ENCODE data around the gene HPSE2.

HPSE2 gene

DNA sequence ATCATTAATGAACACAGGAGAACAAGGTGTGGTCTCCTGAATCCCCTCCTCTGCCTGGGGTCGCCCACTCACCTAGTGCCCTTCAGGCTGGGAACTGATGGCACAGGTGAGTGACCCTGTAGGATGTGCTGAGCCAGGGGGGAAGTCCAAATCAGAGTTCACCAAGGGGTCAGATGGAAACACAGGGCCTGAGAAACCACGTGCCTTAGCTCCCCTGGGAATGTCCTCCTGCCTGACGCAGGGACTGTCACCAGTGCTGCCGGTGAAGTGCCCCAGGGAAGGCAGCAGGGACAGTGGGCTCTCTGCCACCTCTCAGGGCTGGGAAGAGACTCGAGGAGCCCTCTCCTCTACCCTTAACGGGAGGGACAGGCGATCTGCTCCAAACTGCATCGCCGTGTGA is 814.9 kb downstream of the HPSE2 start:
- FAIRE-seq (no peak), DNase-seq (ENCODE audit: insufficient read length, low spot score) (no peak)

DNA sequence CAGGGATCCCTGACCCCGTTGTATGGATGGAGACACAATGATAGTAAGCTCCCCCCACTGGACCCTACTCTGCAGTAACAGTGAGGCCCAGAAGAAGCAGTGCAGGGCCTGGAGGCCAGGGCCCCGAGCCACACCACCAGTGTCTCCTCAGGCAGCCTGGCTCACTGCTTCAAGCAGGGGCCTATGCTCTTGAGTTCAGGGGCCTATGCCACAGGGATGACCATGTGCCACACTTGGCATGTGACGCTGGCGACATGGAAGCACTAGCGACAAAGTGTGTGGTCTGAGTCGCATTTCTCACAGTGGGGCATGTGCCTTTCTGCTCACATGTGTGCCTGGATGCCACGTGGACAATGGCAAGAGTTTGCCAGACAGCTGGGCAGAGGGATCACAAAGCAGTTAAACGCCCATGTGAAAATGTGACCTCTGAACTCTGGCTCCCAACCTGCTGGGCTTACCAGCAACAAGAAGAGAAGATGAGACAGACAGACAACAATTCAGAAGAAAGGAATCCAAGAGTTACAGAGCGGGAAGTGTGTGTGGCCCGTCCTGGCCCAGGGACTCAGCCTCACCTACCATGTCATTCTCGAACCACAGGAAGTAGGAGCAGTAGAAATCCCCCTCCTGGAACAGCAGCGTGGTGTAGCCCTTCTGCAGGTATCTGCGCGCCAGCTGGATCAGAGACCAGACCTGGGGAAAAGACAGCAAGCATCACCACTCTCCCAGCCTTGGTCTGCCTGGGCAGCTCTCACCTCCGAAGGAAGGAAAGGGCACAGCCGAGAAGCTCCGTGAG is 816.0 kb downstream of the HPSE2 start:
- no peak for DNase-seq (ENCODE audit: insufficient read length, low spot score)
- FAIRE-seq, result no peak

DNA sequence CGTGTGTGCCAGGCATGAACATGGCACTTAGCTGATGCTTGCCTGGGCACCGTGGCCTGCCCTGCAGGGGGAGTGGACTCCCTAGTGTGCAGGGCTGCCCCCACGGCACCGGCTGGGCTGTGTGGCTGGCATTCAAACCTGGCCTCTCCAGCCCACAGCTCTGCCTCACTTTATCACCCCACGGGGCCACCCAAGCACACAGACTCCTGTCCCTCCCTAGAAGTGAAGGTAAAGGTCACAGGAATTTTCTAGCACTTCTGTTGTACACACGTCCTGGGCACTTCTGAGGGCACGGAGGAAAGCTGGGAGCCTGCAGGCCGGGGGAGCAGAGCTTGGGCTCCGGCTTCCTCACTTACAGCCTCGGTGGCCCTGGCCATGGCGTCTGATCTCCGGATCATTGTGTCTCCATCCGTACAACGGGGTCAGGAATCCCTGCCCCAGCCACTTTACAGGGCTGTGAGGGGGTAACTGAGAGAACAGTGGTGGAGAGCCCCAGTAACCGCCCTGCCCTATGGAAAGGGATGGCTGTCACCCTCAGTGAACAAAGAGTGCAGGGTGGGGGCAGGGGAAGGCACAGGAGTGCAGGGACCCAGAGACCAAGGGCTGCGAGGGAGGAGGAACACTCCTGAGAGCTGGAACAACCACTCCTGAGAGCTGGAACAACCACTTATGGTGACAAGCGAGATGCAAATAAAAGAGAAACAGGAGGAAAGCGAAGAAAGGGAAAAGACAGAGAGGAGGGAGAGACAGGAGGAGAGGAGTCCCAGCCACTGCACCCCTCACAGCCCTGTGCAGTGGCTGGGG is 816.8 kb downstream of the HPSE2 start:
- FAIRE-seq (no peak), DNase-seq (ENCODE audit: insufficient read length, low spot score) (no peak)

DNA sequence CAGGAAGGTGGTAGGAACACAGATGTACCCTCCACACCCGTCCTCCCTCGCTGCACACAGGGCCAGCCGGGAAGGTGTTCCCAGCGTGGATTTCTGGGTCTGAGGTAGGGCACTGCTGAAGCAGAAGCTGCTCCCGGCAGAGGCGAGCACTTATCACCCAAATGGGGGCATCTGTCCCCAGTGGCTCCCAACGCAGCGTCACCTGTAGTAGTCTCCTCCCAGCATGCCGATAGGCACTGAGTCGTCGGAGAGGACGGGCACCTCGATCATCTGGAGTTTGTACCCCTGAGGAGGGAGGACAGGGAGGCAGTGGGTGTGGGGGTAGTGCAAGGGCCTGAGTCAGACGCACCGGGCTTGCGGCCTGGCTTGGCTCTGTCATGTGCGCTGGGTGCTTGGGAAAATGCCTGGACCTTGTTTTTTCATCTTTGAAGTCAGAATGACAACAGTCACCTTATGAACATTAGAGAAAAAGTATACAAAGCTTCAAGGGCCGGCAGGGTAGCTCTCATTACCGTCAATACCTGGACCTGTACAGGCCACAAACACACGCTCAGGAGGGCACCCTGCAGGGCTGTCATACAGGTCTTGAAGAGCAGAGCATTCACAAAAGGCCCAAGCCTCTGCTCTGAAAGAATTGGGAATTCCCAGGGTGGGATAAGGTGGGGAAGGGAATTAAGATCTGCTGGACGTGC is 817.5 kb downstream of the HPSE2 start:
- no peak for DNase-seq (ENCODE audit: insufficient read length, low spot score)
- FAIRE-seq, result no peak

DNA sequence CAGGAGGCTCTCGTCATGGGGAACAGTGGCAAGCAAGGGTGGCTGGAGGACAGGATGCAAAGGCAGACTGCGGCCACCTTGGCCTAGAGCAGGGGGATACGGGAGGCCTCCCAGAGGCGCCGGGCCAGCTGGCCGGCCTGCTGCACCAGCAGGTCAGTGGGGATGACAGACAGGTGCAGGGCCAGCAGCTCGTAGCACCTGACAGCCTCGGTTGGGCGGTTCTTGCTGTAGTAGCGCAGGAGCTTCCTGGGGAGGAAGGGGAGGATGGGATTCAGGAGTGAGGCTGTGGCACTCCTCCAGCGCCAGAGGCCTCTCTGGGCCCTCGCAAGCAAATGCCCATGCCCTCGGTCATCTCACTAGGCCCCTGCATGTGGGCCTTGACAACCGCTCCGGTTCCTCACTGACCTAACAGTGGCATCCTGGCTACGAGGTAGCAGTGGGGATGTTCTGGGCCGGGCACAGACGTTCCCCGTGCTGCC is 818.1 kb downstream of the HPSE2 start:
- FAIRE-seq (no peak), DNase-seq (ENCODE audit: insufficient read length, low spot score) (no peak)

DNA sequence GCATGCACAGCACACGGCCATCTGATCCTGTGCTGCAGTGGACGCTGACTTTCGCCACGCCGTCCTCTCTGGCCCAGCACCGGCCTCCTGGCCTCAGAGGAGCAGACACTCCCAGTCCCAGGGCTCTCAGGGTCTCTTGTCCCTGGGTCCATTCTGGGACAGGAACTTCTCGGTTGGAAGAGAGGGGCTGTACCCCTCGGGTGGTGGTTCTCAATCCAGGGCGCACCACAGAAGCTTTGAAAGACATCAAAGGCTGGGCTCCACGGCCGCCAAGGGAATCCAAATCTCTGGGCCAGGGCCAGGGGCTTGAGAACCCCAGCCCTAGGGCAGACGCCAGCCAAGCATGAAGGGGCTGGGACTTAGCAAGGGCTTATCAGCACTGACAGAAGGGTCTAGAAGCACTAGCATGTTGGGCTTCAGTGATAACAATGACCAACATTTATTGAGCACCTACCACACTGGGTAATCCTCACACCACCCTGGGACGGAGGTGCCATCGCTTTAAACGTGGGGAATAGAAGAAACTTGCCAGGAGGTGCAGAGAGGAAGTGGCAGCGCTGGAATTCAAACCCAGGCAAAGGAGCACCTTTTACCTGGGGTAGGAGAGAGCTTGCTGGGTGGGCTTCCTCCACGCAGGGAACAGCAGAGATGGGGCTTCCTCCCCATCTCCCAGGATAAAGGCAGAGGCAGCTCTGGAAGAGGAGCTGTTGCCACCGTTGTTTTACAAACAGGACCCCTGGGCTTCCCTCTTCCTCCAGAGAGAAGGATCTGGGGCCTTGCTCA is 818.9 kb downstream of the HPSE2 start:
- FAIRE-seq, result no peak

DNA sequence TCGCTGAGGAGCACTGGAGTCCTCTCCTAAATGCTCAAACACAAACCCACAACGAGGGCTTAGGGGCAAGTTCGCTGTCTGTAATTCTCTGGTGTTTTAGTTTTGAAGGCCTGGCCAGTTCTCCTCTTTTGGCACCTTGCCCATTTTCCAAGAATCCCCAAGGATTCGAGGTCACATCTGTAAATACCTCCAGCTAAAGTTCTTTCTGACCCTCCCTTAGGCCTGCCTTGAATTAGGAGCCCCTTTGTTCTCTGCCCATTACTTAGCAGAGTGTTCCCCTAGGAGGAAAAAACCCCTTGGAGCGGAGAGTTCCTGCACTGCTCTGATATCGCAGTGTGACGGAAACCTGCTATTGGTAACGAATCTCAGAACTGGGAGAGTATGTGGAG is 819.9 kb downstream of the HPSE2 start:
- FAIRE-seq (no peak), DNase-seq (ENCODE audit: insufficient read length, low spot score) (no peak)

More for the DNA sequence above, 818.9 kb downstream of the HPSE2 start:
- DNase-seq (ENCODE audit: insufficient read length, low spot score), result no peak

DNA sequence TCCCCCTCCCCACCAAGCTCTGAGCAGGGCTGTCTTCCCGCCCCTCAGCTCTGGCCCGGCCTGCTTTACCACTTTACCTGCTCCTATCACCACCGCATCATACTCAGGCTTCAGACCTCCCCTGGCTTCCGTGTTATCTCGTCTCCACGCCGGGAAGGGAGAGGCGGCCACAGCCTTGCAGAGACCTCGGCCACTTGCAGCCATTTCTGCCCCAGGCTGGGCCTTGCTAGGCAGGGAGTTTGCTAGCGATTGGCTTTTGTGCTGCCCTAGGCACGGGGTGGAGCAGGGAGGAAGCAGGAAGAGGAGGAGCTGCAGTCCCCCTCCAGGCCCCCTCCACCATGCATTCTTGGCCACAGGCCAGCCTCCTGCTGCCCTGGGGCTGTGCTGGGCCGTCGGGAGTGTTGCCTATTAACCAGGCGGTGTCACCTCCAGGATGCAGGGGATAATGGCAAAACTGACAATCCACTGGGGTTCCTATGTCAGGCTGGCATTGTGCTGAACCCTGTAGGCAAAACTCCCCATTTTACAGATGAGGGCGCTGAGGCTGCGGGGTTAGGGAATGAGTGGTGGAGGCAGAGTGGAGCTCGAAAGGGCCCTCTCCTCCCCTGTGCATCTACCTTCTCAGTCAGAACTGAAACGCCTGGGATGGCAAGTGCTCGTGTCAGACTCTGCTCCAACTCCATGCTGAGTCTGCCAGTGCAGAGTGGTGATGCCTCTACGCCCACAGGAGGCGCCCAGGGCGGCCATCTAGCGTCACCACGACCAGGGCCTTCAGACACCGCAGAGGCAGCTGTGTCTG is 820.5 kb downstream of the HPSE2 start, which contains the start of gene PYROXD2:
PYROXD2 (minus strand) TSS at position 251 of the 799 bp plus-strand sequence; CDS start at position 204, 47 bp downstream.
- FAIRE-seq (no peak), DNase-seq (ENCODE audit: insufficient read length, low spot score) (peak; percentile 61)

DNA sequence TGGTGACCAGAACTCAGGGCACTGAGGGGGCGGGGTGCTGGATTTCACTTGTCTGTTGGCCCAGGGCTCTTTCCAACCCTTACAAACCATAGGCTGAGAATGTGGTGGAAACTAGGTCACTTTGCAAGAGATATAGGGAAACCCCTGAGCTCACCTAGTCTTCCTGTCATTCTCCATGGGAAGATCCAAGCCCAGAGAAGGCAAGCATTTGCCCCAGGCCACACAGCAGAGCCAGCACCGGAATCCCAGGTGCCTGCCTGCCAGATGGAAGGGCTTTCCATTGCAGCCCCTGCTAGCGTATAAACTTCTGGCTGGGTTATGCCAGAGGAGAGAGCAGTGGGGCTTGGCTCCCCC is 821.1 kb downstream of the HPSE2 start:
- no peak for DNase-seq (ENCODE audit: insufficient read length, low spot score)
- FAIRE-seq, result no peak

DNA sequence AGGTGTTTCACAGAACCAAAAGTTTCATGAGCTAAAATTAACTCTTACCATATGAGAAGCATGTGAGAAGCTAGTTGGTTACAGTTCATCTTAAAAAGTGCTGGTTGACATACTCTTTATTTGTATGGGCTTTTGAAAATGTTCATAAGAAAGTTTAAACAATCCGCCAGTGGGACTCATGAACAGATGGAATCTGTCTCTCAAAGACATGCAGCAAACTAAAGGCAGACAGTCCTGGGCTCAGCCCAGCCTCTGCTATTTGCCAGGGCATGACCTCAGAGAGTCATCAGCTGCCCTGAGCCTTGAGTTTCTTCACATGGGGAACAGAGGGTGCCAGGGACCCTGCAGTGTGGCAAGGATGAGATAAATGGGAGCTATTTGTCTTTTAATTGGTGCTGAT is 823.9 kb downstream of the HPSE2 start:
- no peak for FAIRE-seq
- DNase-seq (ENCODE audit: insufficient read length, low spot score), result no peak

DNA sequence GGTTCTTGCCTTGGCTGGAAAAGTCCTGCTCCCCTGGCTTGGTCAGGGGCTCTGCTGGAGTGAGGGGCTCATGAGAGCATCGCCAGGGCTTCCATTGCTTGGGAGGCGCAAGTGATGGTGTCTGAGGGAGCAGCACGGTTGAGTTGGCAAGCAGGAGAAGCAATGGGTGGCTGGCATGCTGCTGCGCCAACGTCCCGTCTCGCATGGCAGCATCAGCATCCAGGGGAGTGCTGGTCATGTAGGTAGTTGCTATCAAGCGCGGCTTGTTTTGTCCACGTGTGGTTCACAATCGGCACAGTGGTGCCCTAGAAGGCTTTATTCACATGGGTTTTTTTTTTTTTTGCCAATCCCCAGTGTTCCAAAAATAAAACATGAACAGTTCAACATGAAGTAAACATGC is 824.5 kb downstream of the HPSE2 start:
- DNase-seq (ENCODE audit: insufficient read length, low spot score) (no peak), FAIRE-seq (no peak)

DNA sequence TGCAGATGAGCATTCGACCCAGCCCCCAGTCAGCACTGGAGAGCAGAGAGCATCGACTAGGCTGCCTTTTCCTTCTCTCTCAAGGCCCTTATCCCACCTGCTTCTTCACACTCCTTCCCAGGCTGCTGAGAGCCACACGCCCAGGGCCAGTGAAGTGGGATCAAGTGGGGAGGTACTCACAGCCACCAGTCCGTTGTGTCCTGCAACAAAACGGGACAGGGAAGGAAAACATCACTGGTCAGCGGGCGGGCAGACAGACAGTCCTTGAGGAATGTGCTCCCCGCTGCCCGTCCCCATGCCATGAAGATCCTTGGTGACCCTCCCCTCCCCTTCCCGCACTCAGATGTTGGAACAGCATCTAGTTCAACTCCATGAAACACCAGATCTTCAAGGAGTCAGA is 824.9 kb downstream of the HPSE2 start:
- DNase-seq (ENCODE audit: insufficient read length, low spot score) (no peak), FAIRE-seq (no peak)

DNA sequence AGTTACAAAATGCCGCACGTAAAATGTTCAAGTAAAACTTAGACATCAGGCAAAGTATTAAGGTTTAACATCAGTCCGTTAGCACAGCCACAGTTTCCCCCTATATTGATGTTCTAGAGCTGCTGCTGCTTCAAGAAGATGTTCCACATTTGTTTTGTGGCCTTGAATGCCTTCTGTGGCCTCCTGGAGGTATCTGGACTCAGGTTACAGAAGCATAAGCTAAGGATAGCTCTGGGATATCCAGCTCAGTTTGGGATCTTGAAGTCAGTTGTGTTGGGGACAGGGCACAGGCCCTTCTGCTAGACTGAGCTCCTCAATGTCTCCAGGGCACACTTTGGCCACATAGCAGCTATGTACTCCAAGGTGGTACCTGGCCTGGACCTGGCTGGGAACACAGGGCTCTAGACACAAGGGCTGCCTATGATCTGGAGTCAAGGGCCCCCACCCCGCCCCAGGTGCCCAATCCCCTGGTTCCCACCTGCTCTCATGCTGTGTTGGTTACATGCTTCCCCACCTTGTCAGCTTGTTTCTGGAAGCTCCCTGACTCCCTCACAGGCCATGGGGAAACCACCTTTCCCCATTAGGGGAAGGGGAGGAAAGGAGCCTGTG is 825.4 kb downstream of the HPSE2 start:
- FAIRE-seq, result no peak
- no peak for DNase-seq (ENCODE audit: insufficient read length, low spot score)

DNA sequence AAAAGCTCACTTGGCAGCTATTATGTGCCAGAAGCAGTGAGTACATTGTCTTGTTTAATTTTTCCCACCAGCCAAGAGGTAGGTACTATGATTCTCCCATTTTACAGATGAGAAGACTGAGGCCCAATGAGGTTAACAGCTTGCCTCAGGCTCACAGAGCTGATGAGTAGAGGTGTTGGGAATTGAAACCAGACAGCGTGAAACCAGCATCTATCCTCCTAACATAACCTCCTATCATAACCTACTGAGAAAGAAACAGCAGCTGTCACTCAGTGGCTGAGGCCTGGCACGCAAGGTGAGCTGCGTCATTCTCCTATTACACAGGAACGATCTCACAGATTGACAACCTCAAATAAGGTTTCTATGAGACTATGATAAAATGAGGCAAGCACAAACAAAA is 826.9 kb downstream of the HPSE2 start:
- FAIRE-seq, result no peak
- DNase-seq (ENCODE audit: insufficient read length, low spot score), result no peak

DNA sequence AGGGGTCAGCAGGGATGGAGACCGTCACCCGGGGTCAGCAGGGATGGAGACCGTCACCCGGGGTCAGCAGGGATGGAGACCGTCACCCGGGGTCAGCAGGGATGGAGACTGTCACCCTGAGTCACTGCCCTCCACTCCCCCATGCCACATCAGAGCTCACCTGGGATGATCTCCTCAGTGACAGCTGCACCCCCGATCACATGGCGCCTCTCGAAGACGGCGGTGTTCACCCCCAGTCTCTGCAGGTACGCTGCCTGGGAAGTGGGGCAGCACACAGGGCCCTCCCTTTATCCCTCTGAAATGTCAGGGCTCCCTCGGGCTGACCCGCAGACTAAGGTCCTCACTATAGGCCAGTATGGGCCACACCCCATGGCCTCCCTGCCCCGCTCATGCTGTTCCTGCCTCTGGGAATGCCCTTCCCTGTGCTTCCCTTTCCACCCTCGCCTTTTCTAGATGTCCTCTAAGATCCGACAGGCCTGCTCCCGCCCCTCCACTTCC is 827.9 kb downstream of the HPSE2 start:
- no peak for FAIRE-seq
- DNase-seq (ENCODE audit: insufficient read length, low spot score), result no peak
